HL-60 (cell line): ENCODE results near the gene HLA-DMA.

Experiments used
- DNase-seq, 2 experiments: peaks; one replicate each; pipeline ENCODE4 v3.0.0-alpha.2; 2010 to 2020; ENCODE audit warnings: low read depth in 1 of 2, low spot score in 1 of 2
- H3K27ac ChIP-seq: fragments of 250-450 bp; sonication (Bioruptor Pico); replicated peaks from 2 replicates; pipeline ENCODE4 v1.5.1; 2020; ENCODE audit warnings: mild to moderate bottlenecking, moderate library complexity
- H3K27me3 ChIP-seq: fragments of 250-450 bp; sonication (Bioruptor Pico); 2 replicates; pipeline ENCODE4 v1.5.1; 2021; ENCODE audit warnings: mild to moderate bottlenecking, moderate library complexity; ENCODE audit not compliant: insufficient read depth, poor library complexity, severe bottlenecking
- H3K4me3 ChIP-seq: replicated peaks from 2 replicates; pipeline ENCODE4 v1.5.1; 2011; ENCODE audit warnings: mild to moderate bottlenecking, control low read depth, low read length; ENCODE audit not compliant: insufficient read depth
- CTCF ChIP-seq: IDR thresholded peaks from one replicate; pipeline ENCODE4 v1.5.1; 2011; ENCODE audit warnings: low read length, control low read depth, inconsistent platforms; ENCODE audit not compliant: insufficient read depth
- GABPA ChIP-seq: IDR thresholded peaks from 2 replicates; pipeline ENCODE4 v1.6.1; 2012; ENCODE audit warnings: low read depth
- POLR2AphosphoS5 ChIP-seq: IDR thresholded peaks from 2 replicates; pipeline ENCODE4 v1.6.1; 2012; ENCODE audit warnings: low read depth
- REST ChIP-seq: IDR thresholded peaks from 2 replicates; pipeline ENCODE4 v1.6.1; 2012; ENCODE audit warnings: low read depth; ENCODE audit not compliant: insufficient replicate concordance
- SPI1 ChIP-seq: IDR thresholded peaks from 2 replicates; pipeline ENCODE4 v1.6.1; 2012; ENCODE audit warnings: low read depth, mild to moderate bottlenecking, borderline replicate concordance

Gene HLA-DMA

GRCh38 chr6:32932132-32932868 lies 20.6 kb downstream of the HLA-DMA start:
- Histone ChIP-seq H3K27me3 (no peaks in the 10 kb centered on the region), H3K4me3 (no peak overlapping the region), H3K27ac (no peak overlapping the region)
- TF ChIP-seq SPI1, result no peak
- no peak for TF ChIP-seq POLR2AphosphoS5
- no peak for TF ChIP-seq CTCF
- no peak for TF ChIP-seq REST
- no peak for TF ChIP-seq GABPA
- no peak for DNase-seq

GRCh38 chr6:32931211-32931610 lies 21.7 kb downstream of the HLA-DMA start:
- no peak for DNase-seq
- H3K27me3 ChIP-seq, result no peaks in the 10 kb centered on the region
- TF ChIP-seq SPI1 (no peak), GABPA (no peak), CTCF (no peak), REST (no peak), POLR2AphosphoS5 (no peak)
- no peak overlapping the region for H3K27ac ChIP-seq
- no peak overlapping the region for H3K4me3 ChIP-seq

GRCh38 chr6:32922083-32922482 lies 30.8 kb downstream of the HLA-DMA start:
- DNase-seq, result no peak
- no peaks in the 10 kb centered on the region for H3K27me3 ChIP-seq
- H3K4me3 ChIP-seq, result no peak overlapping the region
- H3K27ac ChIP-seq, result no peak overlapping the region
- TF ChIP-seq SPI1 (no peak), POLR2AphosphoS5 (no peak), GABPA (no peak), CTCF (no peak), REST (no peak)
